PC-3 (cell line): ENCODE data around the gene LGI1.

Experiments used
- EZH2 ChIP-seq: fragments of 300-600 bp; sonication (generic); IDR thresholded peaks from one replicate; pipeline ENCODE4 v1.6.1; 2017; ENCODE audit warnings: antibody characterized with exemption, mild to moderate bottlenecking, low read length; ENCODE audit not compliant: unreplicated experiment
- EZH2phosphoT487 ChIP-seq: fragments of 300-600 bp; sonication (generic); IDR thresholded peaks from 2 replicates; pipeline ENCODE4 v1.6.1; 2018; ENCODE audit warnings: mild to moderate bottlenecking, antibody characterized with exemption, low read length, borderline replicate concordance
- TF ChIP-seq, protein P1 (sequence below): fragments of 300-600 bp; sonication (generic); conservative IDR thresholded peaks from 2 replicates; pipeline ENCODE4 v1.5.1; 2017; ENCODE audit warnings: antibody characterized with exemption, low read depth, mild to moderate bottlenecking, low read length

DNA sequence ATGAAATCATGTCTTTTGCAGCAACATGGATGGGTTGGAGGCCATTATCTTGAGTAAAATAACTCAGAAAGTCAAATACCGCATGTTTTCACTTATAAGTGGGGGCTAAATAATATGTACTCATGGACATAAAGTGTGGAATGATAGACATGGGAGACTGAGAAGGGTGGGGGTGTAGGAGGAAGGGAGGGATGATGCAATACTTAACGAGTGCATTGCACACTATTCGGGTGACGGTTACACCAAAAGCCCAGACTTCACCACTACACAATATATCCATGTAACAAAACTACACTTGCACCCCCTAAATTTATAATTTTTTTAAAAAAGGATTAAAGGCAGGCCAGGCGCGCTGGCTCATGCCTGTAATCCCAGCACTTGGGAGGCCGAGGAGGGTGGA is 13.6 kb downstream of the LGI1 start:
- TF ChIP-seq, protein P1, sequence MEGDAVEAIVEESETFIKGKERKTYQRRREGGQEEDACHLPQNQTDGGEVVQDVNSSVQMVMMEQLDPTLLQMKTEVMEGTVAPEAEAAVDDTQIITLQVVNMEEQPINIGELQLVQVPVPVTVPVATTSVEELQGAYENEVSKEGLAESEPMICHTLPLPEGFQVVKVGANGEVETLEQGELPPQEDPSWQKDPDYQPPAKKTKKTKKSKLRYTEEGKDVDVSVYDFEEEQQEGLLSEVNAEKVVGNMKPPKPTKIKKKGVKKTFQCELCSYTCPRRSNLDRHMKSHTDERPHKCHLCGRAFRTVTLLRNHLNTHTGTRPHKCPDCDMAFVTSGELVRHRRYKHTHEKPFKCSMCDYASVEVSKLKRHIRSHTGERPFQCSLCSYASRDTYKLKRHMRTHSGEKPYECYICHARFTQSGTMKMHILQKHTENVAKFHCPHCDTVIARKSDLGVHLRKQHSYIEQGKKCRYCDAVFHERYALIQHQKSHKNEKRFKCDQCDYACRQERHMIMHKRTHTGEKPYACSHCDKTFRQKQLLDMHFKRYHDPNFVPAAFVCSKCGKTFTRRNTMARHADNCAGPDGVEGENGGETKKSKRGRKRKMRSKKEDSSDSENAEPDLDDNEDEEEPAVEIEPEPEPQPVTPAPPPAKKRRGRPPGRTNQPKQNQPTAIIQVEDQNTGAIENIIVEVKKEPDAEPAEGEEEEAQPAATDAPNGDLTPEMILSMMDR = no peak
- TF ChIP-seq EZH2 (no peak), EZH2phosphoT487 (no peak)
